IMR-90 (cell line): Measurements from ENCODE around the gene ZNF133. TPM values are rescaled to one million over a fixed set of nuclear protein-coding genes. Genes with fewer than 3 reads are reported as not detected.

Experiments used
- ATAC-seq: fragments of 200-7000 bp; cut with Tn5 transposase; 2 replicates; pipeline ENCODE4 v1.9.1; 2020; ENCODE audit warnings: low read depth, mild to moderate bottlenecking, moderate library complexity
- BruUV-seq: library from RNA; stranded (reverse); fragments of 400-500 nt; replicated peaks from 2 replicates; lab custom pipeline; 2021; lab: Mats Ljungman, UMichigan
- CTCF ChIA-PET: fragments of 300-600 bp; formaldehyde crosslinking; extraction: SDS; loops from one replicate; lab custom pipeline; 2021; ENCODE audit warnings: antibody characterized with exemption; lab: Yijun Ruan, JAX
- POLR2A ChIA-PET: fragments of 300-600 bp; sonication (Branson Sonifier 250); formaldehyde crosslinking; loops from one replicate; lab custom pipeline; 2022; ENCODE audit warnings: antibody characterized with exemption; ENCODE audit not compliant: unreplicated experiment; lab: Charles Lee
- DNase-seq: peaks from one replicate; pipeline ENCODE4 v3.0.0; 2013
- H2AFZ ChIP-seq: replicated peaks from 2 replicates; pipeline ENCODE3; 2013; ENCODE audit warnings: low read length, mild to moderate bottlenecking; ENCODE audit not compliant: poor library complexity
- H2AK5ac ChIP-seq: 2 replicates; pipeline ENCODE4 v1.6.1; 2013; ENCODE audit warnings: low read depth, low read length, inconsistent platforms
- H2AK9ac ChIP-seq: replicated peaks from 2 replicates; pipeline ENCODE3; 2013; ENCODE audit warnings: mild to moderate bottlenecking, low read depth, low read length, moderate library complexity; ENCODE audit not compliant: poor library complexity
- H2BK120ac ChIP-seq: 2 replicates; pipeline ENCODE4 v1.6.1; 2013; ENCODE audit warnings: low read depth, low read length, inconsistent platforms
- H2BK15ac ChIP-seq: 3 replicates; pipeline ENCODE4 v1.6.1; 2013; ENCODE audit warnings: low read depth, low read length, inconsistent platforms
- H2BK20ac ChIP-seq: 2 replicates; pipeline ENCODE4 v1.6.1; 2013; ENCODE audit warnings: low read depth, mild to moderate bottlenecking, inconsistent platforms, low read length, moderate library complexity
- H2BK5ac ChIP-seq: 2 replicates; pipeline ENCODE4 v1.6.1; 2013; ENCODE audit warnings: mild to moderate bottlenecking, low read depth, low read length, inconsistent platforms; ENCODE audit not compliant: poor library complexity, severe bottlenecking
- H3K14ac ChIP-seq: replicated peaks from 2 replicates; pipeline ENCODE4 v1.6.1; 2013; ENCODE audit warnings: low read depth, low read length, inconsistent platforms
- H3K18ac ChIP-seq: 2 replicates; pipeline ENCODE4 v1.6.1; 2013; ENCODE audit warnings: low read depth, low read length, control low read depth
- H3K23ac ChIP-seq: 2 replicates; pipeline ENCODE4 v1.6.1; 2013; ENCODE audit warnings: low read depth, low read length, inconsistent platforms
- H3K27ac ChIP-seq: 2 replicates; pipeline ENCODE4 v1.5.1; 2013; ENCODE audit warnings: mild to moderate bottlenecking, control low read depth, low read length; ENCODE audit not compliant: insufficient read depth
- H3K27me3 ChIP-seq: 2 replicates; pipeline ENCODE4 v1.6.1; 2013; ENCODE audit warnings: low read length; ENCODE audit not compliant: control insufficient read depth, insufficient read depth
- H3K36me3 ChIP-seq: 2 replicates; pipeline ENCODE4 v1.6.1; 2013; ENCODE audit warnings: low read length, mixed read lengths; ENCODE audit not compliant: control insufficient read depth, insufficient read depth
- H3K4ac ChIP-seq: 2 replicates; pipeline ENCODE4 v1.6.1; 2013; ENCODE audit warnings: low read depth, low read length, inconsistent platforms
- H3K4me1 ChIP-seq: 2 replicates; pipeline ENCODE4 v1.6.1; 2013; ENCODE audit warnings: low read length, mixed read lengths; ENCODE audit not compliant: control insufficient read depth, insufficient read depth
- H3K4me2 ChIP-seq: 2 replicates; pipeline ENCODE4 v1.6.1; 2013; ENCODE audit warnings: low read depth, mild to moderate bottlenecking, control low read depth, low read length, moderate library complexity
- H3K4me3 ChIP-seq: 2 replicates; pipeline ENCODE4 v1.5.1; 2013; ENCODE audit warnings: low read depth, mild to moderate bottlenecking, control low read depth, low read length, moderate library complexity; ENCODE audit not compliant: insufficient read depth
- H3K56ac ChIP-seq: 2 replicates; pipeline ENCODE4 v1.6.1; 2013; ENCODE audit warnings: low read length, inconsistent platforms; ENCODE audit not compliant: insufficient read depth; ENCODE audit errors: extremely low read depth
- H3K79me1 ChIP-seq, 2 experiments: 2 replicates each; pipeline ENCODE4 v1.6.1; 2013; ENCODE audit warnings: low read length in 2 of 2, inconsistent platforms in 1 of 2, low read depth in 1 of 2
- H3K9ac ChIP-seq: 2 replicates; pipeline ENCODE4 v1.6.1; 2013; ENCODE audit warnings: low read depth, low read length, control low read depth
- H3K9me1 ChIP-seq: 2 replicates; pipeline ENCODE4 v1.6.1; 2013; ENCODE audit warnings: low read length, inconsistent platforms; ENCODE audit not compliant: insufficient read depth
- H3K9me3 ChIP-seq: 2 replicates; pipeline ENCODE4 v1.6.1; 2013; ENCODE audit warnings: low read length; ENCODE audit not compliant: control insufficient read depth, insufficient read depth
- H4K20me1 ChIP-seq: 2 replicates; pipeline ENCODE4 v1.6.1; 2013; ENCODE audit warnings: low read length, inconsistent platforms; ENCODE audit not compliant: insufficient read depth
- H4K5ac ChIP-seq: 2 replicates; pipeline ENCODE4 v1.6.1; 2013; ENCODE audit warnings: mild to moderate bottlenecking, low read depth, low read length, control low read depth
- H4K8ac ChIP-seq, 2 experiments: 2 replicates each; pipeline ENCODE4 v1.6.1; 2013; ENCODE audit warnings: low read depth in 2 of 2, low read length in 2 of 2, control low read depth in 1 of 2, inconsistent platforms in 1 of 2
- H4K91ac ChIP-seq: 2 replicates; pipeline ENCODE4 v1.6.1; 2013; ENCODE audit warnings: low read depth, low read length, inconsistent platforms; ENCODE audit not compliant: insufficient read depth
- BHLHE40 ChIP-seq: fragments of 150-350 bp; IDR thresholded peaks from 2 replicates; pipeline ENCODE4 v1.6.1; 2016; ENCODE audit warnings: mild to moderate bottlenecking, low read depth, low read length
- RCOR1 ChIP-seq: IDR thresholded peaks from 2 replicates; pipeline ENCODE4 v1.6.1; 2012; ENCODE audit warnings: mild to moderate bottlenecking, low read length, improper control_type of control experiment; ENCODE audit not compliant: insufficient replicate concordance
- WGBS, 2 experiments: methylation state at CpG; one replicate each; pipeline versions ENCODE4 v1.1.5 to v1.1.7; 2013; ENCODE audit warnings: missing lambda C conversion rate in 2 of 2; ENCODE audit not compliant: insufficient read length in 1 of 2; ENCODE audit errors: extremely low coverage in 2 of 2; 5-methylcytosine and 5-hydroxymethylcytosine counted together
- dilution Hi-C: fragments of 300-500 bp; cut with HindIII; formaldehyde crosslinking; loops from one replicate; pipeline ENCODE4 v1.14.3; 2018; ENCODE audit warnings: low sequenced_read_pairs; ENCODE audit not compliant: unreplicated experiment
- in situ Hi-C: fragments of 300-500 bp; cut with MboI; formaldehyde crosslinking; loops from 3 replicates; pipeline ENCODE4 v1.14.3; 2019; ENCODE audit warnings: low sequenced_read_pairs, inconsistent platforms, mixed read lengths
- intact Hi-C: fragments of 100-400 bp; cut with micrococcal nuclease; formaldehyde crosslinking; loops from 2 replicates; pipeline ENCODE4 v1.10.0; 2022
- polyA plus RNA-seq, 3 experiments: library from polyadenylated mRNA; depleted of rRNA; stranded (reverse); fragments of >200 nt; gene quantifications; 2 replicates each; pipeline ENCODE4 v1.2.3, GENCODE V29; 2012; ENCODE audit warnings: low replicate concordance in 1 of 3
- total RNA-seq: library from RNA; depleted of rRNA; stranded (reverse); fragments of >200 nt; gene quantifications from 2 replicates; pipeline ENCODE4 v1.2.3, GENCODE V29; 2012

The ZNF133 gene
- total and polyA plus RNA-seq, 2 of the 4 experiments (the other 2 are of a cell fraction): 18.3 to 33.5 TPM

- Histone ChIP-seq H2AFZ (no peak overlapping the region), H3K9ac (no peak overlapping the region), H2BK15ac (no peak overlapping the region), H2BK120ac (no peak overlapping the region), H3K4ac (no peak overlapping the region), H3K36me3 (no peaks in the 10 kb centered on the region), H4K5ac (no peak overlapping the region), H2AK5ac (no peak overlapping the region), H3K27ac (no peak overlapping the region), H2AK9ac (no peak overlapping the region), H3K27me3 (peaks cover 7% of the 10 kb centered on the region), H3K4me3 (no peak overlapping the region), H3K18ac (no peak overlapping the region), H3K4me2 (no peak overlapping the region), H3K23ac (no peak overlapping the region), H3K9me3 (no peaks in the 10 kb centered on the region), H3K56ac (no peak overlapping the region), H2BK5ac (no peak overlapping the region), H4K91ac (no peak overlapping the region), H4K8ac (no peak overlapping the region), H3K9me1 (no peaks in the 10 kb centered on the region), H2BK20ac (no peak overlapping the region), H3K14ac (no peak overlapping the region), H4K20me1 (no peaks in the 10 kb centered on the region), H3K79me1 (no peaks in the 10 kb centered on the region), H3K4me1 (no peaks in the 10 kb centered on the region)
- no TSS peak for BruUV-seq
- in situ Hi-C loops: no loop called here
- intact Hi-C loops: no loop called here
- TF ChIP-seq RCOR1 (no peak), BHLHE40 (no peak)
- whole genome bisulfite sequencing, 2 experiments: no CpG with 5 or more reads among the region's 4 CpGs
- CTCF ChIA-PET: no interaction called here
- no peak for DNase-seq
- POLR2A ChIA-PET: no interaction called here
- no peak for ATAC-seq
- dilution Hi-C loops: no loop called here
These were observed 22.9 kb upstream of the ZNF133 start for GRCh38 chr20:18265441-18265840.
